Measurements from ENCODE around the gene SYTL3.

SYTL3 gene

GRCh38 chr6:158764183-158764849 lies 114.5 kb downstream of the SYTL3 start:
- no peak for DNase-seq

- no peak for DNase-seq
Measured at GRCh38 chr6:158764926-158765325, 115.1 kb downstream of the SYTL3 start.

DNA sequence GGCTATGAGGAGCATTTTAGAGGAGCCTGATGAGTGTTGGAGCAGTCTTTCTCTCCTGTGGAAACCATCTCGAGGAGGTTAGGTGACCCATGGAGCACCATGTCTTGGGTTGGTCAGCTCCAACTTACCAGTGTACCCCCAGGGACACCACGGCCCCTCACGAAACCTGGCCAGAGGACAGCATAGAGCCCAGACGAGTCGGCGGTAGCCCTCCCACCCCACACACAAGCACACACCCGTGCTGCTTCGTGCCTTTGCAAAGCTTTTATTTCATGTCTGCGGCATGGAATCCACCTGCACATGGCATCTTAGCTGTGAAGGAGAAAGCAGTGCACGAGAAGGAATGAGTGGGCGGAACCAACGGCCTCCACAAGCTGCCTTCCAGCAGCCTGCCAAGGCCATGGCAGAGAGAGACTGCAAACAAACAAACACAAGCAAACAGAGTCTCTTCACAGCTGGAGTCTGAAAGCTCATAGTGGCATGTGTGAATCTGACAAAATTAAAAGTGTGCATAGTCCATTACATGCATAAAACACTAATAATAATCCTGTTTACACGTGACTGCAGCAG lies 115.7 kb downstream of the SYTL3 start:
- DNase-seq = no peak

DNA sequence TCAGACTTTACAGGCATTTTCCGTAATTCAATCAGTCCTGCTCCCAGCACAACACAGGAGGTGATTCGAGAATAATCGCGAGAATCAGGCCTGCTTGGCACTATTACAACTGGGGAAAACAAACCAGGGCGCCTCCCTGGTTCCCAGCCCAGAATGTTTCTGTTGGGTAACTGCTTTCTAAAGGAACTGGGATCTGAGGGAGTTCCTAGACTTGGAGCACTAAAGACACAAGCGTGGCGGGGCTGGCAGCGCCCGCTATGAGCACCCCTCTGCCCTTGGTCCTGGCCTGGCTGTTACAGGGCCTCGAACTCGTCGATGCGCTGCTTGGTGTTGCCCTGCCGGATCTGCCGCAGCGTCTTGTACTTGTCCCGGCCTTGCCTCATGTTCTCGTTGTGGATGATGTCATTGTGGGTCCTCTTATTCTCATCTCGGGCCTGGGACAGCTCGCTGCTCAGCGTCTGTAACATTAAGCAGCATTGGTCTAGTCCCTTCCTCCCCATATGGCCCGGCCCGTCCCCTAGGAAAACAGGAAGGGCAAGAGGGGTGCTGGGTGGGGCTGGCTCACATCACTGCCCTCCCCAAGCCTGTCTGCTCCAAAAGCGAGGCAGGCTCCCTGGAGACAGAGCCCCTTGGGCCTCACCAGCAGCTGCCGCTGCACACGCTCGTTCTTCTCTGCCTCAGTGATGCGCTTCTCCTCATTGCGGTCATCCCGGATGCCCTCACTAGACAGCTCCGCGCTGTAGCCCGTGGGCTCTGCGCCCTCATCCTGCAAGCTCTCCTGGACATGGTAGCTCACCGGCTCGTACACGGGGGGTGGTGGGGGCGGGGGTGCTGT lies 117.0 kb downstream of the SYTL3 start:
- no peak for DNase-seq

- no peak for DNase-seq
Measured at GRCh38 chr6:158767709-158768108, 117.9 kb downstream of the SYTL3 start.

DNA sequence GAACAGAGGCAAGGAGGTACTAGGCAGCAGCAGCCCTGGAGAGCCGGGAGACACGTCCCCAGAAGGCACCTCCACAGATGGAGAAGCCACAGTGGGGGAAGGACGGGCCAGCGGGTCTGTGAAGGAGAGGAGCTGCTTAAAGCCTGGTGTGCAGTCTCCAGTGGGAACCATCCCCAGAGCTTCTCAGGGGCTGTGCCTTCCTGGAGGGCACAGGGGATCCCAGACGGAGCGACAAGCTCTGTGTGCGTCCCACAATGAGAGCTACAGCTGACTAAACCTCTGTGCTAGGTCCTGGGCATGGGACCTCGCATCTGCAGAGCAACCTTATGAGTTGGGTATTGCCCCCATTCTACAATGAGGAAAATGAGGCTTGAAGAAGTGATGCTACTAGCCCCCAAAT lies 118.6 kb downstream of the SYTL3 start:
- DNase-seq = no peak

GRCh38 chr6:158769234-158769770 lies 119.4 kb downstream of the SYTL3 start:
- peak; percentile 92 for DNase-seq

- peak; percentile 90 for DNase-seq
Measured at GRCh38 chr6:158769771-158770432, 120.0 kb downstream of the SYTL3 start.

DNA sequence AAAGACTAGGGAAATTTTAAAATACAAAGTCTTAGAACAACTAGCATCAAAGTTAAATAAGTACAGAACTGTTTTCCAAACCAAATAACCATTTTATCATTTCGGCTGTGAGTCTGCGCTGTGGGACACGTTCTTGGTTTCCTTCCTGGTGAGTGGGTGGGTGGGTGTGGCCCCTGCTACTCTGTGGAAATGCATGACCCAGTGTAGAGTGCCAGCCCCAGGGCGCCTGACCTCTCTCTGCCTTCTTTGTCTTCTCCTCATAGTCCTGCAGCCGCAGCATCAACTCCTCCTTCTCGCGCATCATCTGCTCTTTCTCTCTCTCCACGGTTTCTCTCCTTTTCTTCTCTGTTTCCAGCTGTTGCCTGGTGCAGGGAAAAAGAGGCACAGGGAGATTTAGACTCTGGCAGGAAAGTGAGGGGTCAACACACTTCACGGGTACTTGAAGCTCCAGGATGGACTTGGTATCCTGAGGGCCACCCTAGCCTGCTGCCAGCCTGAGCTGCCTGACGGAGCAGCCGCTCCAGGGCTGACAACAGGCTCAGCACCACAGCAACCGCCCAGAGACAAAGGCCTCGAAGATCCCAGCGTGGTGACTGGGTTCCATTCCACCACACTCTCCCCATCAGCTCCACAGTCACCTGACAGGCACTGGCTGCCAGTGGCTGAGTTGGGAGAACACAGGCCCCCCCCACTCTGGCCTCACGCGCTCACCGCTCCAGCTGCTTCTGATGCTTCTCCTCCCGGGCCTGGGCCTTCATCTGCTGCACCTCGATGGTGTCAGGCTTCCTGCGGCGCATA lies 120.9 kb downstream of the SYTL3 start:
- peak; percentile 34 for DNase-seq

DNA sequence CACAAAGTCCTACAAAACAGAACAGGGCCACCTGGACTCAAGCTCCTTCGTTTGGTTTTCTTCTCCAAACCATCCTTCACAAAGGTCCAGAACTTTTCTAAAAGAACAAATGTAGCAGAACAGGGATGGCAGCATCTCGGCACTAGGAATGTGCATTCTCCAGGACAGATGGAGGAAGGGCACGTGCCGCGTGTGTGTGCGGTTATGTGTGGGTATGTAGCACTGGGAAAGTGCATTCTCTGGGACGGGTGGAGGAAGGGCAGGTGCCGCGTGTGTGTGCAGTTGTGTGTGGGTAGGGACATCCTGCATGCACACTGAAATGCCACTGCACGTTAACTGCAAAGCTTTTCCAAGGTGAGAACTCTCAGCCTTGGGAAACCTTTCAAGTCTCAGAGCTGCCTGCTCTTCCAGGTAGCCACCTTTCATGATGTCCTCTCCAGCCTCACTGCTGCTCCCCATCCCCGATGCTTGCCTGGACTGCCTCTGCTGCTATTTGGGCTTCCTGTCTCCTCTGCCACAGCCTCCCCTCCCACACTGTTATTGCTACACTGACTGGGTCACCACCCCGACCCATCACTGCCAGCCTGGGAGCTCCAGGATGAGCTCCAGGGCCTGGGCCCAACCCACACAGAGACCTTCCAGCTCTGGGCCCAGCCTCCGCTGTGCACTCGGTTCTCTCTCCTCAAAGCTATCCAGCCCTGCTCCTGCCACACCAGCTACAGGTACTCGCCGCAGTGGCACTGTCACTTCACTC lies 121.7 kb downstream of the SYTL3 start:
- DNase-seq = no peak

DNA sequence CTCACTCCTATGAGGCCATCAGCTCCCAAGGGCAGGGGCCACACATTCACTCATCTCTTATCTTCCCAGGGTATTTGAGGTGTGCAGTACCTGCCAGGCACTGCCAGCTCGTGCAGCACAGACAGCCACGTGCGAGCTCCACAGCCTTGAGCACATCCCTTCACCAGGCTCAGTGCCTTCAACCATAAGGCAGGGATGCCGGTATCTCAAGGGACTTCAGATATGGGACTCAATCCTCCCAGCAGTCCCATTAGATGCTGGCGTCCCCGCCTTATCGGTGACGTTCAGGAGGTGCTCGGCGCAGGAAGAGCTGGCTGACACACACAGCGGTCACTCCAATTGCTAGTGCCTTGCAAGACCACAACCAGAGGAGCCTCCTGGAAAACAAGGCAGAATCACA lies 122.3 kb downstream of the SYTL3 start:
- DNase-seq = no peak

- no peak for DNase-seq
Measured at GRCh38 chr6:158772851-158773371, 123.1 kb downstream of the SYTL3 start.

- DNase-seq = no peak
Measured at GRCh38 chr6:158773581-158774449, 124.0 kb downstream of the SYTL3 start.

DNA sequence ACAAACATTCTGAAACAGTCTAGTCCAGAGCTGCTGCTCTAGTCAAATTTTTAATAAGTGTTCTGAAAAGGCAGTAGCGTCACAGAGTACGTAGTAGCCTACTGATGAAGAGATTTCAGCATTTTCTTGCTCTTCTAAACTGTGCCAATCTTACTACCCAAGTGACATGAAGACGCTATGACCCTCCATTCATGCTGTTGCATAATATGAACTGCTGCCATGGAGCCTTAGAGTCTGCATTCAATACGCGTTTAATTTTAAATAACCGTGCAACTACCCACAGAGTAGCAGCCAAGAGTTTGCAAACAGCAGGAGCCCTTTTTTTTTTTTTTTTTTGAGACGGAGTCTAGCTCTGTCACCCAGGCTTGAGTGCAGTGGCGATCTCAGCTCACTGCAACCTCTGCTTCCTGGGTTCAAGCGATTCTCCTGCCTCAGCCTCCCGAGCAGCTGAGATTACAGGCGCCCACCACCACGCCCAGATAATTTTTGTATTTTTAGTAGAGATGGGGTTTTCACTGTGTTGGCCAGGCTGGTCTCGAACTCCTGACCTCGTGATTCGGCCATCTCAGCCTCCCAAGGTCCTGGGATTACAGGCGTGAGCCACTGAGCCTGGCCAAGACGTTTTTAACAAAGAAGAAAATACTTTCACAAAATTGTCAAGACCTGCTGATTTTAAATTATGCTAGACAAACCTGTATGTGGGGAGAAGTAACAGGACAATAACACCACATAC lies 125.0 kb downstream of the SYTL3 start:
- no peak for DNase-seq

GRCh38 chr6:158775832-158776231 lies 126.0 kb downstream of the SYTL3 start:
- DNase-seq = no peak

DNA sequence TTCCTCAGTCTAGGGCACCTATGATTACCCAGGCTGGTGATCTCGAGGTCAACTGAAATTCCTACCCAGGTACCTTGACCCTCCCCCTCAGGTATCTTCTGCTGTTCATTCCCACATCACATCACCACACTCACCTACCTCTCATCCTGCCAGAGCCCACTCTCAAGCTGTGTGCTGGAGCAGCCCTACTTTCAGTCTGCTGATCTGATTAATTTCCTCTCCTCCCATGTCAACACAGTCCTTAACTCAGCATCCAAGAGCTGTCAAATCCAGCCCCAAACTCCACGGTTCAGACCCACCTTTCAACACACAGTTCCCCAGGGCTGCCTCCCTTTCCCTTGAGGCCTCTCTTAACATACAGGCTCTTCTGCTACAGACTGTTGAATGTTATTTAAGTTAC lies 126.9 kb downstream of the SYTL3 start:
- DNase-seq = no peak

- no peak for DNase-seq
Measured at GRCh38 chr6:158777510-158777909, 127.7 kb downstream of the SYTL3 start.

DNA sequence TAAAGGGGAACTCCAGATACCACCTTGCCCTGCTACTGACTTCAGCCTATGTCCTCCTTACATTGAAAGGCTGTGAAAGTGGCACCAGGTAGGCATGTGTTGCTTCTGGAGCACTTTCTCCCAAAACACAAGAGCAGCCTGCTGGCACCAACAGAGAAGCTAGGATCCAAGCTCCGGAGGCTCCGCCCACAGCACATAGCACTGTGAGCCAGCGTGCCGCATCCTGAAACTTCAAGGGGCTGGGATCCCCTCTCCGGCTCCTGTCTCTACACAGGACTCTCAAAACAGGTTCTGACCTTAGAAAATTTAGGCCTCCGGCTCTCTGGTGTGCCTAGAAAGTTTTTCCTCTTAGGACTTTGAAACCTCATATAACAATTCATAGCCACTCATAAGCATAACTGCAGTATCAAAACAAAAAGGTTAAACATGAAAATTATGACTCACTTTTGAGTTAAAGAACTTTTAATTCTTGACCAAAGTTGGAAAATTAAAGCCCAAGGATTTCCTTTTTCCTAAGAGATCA lies 128.2 kb downstream of the SYTL3 start:
- no peak for DNase-seq

GRCh38 chr6:158780246-158780884 lies 130.5 kb downstream of the SYTL3 start:
- no peak for DNase-seq
